ENCODE results near the gene CTNNBIP1. TPM values are rescaled to one million over a fixed set of nuclear protein-coding genes. Genes with fewer than 3 reads are reported as not detected.

CTNNBIP1 gene
- total RNA-seq, 1 donor from 2014 or later, result 29.7 TPM

DNA sequence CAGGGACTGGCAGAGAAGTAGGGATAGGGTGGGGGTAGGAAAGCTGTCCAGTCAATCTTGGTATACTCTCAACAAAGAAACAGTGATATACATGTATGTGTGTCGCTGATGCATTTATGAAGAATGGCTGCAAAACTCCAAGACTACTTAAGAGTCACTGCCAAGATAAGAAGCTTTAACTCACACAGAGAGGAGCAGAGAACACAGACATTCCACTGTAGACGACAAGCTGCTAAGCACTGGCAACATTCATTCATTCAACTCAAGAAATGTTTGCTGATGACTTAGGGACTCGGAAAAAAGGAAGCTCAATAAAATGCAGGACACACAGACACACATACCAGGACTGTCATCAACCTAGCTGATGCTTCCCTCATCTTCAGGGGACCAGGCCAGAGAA, 5.5 kb downstream of the CTNNBIP1 start:
- no peak for DNase-seq (ENCODE audit: low spot score)

DNA sequence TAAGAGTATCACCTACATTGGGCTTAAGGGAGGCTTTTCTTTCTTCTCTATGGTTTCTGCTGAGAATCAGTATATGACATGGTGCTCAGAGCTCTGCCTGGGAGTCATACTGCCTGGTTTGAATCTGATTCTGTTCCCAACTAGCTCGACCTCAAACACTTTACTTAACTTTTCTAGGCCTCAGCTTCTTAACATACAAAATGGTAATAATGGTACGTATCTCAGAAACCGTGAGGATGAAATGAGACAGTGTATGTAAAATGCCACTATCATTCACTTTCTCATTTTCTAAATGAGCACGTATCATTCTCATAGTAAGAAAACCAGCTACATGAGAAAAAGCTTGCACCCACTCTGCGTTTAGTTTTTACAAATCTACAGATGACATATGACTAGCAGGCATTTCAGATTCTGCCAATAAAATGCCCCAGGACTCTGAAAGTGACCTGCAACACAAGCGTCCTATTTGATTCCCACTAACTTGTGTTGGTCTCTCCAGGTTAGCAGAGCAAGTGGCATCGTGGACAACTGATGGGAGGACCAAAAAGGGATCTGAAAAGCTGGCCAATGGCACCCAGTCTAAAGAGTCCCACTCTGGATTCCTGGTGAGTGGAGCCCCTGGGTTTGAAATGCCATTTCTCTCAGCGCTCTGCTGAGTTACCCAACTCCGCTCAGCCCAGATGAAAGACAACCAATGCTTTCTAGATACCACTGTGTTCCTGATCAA, 6.1 kb downstream of the CTNNBIP1 start:
- DNase-seq (ENCODE audit: low spot score), result no peak

DNA sequence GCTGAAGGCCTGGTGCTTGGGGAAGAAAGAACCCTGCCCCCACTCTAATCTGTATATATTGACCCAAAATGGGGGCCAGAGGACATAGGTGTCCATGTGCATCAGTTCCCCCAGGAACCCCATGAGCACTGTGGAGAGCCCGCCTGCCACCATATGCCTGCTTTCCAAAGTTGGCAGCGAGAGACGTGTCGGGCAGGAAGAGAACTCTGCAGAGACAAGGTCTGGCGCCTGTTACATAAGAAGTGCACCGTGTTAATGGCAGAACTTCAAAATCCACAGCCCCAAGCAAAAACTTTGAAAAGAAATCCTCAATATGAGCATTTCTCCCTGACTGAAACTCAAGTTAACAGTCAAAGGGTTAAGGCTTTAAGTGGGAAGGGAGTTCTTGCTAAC, 8.0 kb downstream of the CTNNBIP1 start:
- DNase-seq (ENCODE audit: low spot score), result no peak

DNA sequence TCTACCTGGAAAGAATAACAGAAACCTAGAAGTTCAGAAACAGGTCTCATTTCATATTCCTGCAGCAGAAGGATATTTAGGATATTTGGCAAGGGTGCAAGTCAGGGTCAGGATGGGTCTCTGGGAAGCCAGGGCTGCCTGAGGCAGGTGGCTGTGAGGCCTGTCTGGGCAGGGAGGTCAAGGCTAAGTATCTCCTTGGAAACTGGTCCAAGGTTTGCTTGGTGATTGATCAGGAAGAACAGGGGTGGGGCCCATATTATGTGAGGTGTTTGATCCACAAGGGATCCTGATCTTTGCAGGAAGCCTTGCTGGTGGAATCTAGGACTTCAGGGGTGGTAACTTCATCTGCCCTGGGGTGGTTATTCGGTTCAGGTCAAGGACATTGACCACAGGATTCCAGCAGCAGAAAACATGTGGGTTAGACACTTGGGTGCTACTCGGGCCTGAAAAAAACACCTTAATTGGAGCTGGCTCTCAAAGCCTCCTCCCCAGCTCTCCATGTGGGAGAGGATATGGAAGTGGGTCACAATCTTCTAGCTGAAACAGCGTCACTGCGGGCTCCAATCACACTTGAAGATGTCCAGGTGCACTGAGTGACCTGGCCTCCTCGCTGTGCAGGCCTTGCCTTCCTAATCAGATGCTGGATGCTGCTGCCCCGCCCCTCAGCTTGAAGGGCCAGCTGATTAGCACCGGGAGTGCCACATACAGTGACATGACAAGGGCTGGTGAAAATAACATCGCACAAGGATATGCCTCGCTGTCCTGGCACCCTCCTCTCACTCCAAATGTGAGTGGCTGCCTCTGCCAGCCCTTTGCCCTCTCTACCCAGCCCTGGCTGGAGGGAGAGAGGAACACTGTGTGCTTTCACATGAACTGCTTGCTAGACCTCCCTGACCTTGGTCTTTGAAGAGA, 8.7 kb downstream of the CTNNBIP1 start:
- no peak for DNase-seq (ENCODE audit: low spot score)

DNA sequence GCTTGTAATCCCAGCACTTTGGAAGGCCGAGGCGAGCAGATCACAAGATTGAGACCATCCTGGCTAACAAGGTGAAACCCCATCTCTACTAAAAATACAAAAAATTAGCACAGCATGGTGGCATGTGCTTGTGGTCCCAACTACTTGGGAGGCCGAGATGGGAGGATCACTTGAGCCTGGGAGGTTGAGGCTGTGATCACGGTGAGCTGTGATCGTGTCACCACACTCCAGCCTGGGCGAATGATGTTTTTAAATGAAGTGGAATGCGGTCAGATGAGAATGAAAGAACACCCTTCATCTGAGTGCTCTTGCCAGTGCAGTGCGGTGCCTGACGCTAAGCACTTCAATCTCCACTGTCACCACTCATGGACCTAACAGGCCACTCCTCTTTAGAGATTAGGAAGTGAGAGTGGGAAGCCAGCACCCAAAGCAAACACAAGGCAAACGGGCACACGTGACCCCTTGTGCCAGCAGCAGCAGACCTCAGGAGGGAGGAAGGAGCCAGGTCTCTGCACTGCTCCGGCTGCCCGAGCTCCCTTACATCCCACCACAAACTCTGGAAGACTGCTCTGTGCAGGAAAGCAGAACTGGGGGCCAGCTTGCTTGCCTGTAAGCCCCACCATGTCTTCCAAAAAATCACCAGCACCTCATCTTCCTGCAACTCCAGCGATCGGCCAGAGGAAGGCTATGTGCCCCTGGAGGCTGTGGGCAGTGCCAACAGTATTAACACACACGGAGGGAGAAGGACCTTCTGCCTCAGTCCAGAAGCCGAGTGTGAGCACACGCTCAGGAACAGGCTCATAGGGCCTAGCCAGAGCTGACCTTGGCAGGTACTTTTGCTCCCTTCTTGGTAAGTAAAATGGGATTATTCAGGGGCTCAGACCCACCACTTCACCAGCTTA, 9.7 kb downstream of the CTNNBIP1 start:
- DNase-seq (ENCODE audit: low spot score), result peak; percentile 86

DNA sequence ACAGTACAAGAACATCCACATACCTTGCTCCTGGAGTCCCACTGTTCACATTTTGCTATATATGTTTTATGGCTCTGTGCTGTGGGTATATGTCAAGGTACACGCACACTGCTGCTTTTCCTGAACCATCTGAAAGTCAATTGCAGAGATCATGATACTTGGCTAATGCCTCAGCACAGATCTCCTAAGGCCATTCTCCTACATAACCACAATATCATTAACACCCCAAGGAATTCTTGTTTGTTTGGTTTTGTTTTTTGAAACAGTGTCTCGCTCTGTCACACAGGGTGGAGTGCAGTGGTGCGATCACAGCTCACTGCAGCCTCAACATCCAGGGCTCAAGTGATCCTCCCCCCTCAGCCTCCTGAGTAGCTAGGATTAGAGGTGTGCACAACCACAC, 16.0 kb downstream of the CTNNBIP1 start:
- DNase-seq (ENCODE audit: low spot score), result no peak

DNA sequence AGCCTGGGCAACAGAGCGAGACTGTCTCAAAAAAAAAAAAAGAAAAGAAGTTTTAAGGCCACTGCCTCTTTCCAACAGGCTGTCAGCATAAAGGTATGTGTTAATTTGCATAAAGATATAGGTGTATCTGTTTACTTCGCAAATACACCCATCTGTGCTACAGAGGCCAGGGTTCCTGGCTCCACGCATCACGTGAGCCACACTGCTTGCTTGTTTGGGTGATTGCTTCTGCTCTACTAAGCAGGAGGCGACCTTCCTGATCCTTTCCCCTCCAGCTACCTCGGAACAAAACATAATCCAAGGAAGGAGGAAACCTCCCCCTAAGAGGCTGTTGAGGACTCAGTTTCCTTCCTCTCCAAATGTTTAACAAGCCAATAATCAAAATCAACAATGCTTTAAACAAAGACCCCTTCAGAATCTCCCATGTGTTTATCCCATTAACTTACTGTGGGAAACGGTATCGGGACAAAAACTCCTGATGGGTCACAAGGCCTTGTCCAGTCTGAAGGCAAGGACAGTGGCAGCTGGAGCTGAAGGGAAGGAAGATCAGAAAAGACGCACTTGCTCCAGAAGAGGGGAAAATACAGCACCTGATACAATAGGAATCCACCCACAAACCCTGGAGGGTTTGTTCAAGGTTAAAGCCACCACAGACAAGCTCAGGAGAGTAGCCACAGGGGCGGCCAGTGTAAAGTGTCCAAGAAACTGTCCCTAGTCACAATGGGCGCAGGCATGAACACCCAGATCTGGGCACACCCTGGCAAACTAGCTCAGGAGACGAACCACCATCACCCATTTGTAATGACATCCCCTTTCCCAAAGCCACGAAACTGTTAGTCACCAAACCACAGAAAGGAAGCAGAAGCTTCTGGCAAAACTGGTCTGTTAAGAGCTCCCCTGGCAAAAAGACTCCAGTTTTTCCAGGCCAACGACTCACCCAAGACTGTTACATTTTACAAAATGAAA, 17.2 kb downstream of the CTNNBIP1 start:
- no peak for DNase-seq (ENCODE audit: low spot score)

DNA sequence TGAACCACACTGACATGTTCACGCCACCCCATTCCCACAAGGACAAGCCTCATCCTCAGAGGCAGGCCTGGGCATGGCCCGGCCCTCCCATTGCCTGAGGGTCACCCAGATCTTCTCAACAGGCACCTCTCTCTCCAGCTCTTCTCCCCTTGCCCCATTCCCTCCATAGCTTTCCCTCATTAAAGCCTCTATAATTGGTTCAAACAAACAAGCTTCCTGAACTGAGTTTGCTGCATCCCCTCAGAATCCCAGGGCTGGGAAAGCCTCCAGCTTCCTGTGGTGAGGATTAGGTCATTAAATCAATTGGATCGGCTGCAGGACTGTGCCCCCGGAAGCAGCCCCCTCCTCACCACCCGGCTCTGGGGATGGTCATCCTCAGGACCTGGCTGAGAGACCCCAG, 18.9 kb downstream of the CTNNBIP1 start:
- DNase-seq (ENCODE audit: low spot score), result no peak

DNA sequence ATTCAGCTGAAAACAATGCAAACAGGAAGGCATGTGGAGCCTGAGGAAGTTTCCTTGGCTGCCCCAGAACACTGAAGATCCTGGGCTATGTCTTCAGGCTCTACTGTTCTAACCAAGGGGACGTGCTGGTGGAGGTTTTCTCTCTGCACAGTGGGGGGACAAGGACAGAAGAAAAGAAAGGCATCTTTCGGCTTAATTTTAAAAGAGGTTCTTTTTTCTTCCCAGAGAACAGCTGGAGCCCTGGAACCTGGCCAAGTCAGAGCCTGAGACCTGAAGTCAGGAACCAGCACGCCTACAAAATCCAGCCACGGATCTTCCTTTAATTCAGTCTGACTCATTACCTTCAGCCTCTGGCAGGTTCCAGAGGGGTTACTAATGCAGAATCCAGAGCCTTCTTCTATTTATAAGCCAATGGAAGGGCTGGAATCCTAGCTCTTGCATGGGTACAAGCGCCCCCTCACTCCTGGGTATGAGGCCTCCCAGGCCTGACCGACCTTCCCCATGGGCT, 19.8 kb downstream of the CTNNBIP1 start:
- no peak for DNase-seq (ENCODE audit: low spot score)

DNA sequence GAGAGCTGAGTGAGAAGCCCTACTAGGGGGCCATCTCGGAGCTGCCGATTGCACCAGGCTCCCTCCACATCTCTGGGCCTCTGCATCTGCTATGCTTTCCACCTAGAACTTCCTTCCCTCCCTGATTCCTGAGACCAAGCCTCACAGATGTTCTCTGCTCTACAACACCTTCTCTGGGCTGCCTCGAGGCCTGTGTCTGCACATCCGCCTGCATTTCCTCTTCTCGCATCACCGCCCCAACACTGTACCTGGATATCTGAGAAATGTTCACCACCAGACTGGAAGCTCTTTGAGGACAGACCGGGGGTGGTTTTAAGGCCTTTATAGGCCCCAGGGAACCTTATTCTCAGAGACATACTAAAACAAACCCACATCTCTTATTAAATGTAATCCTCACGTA, 20.7 kb downstream of the CTNNBIP1 start:
- no peak for DNase-seq (ENCODE audit: low spot score)

DNA sequence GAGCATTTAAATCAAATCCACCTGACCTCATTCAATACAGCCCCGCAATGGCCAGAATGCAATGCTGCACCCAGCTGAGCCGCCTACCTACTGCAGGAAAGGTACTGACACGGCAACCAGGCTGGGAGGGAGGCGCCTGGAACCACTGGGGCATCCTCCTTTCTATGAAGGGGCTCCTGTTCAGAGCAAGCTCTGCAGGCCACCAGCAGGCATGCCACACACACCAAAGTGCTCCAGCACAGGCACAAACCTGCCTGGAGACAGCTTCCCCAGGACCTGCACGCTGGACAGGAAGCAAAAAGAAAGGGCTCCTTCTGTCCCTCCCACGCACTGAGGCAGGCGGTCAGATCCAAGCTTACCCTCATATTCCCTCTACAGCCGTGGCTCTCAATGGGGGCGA, 21.2 kb downstream of the CTNNBIP1 start:
- DNase-seq (ENCODE audit: low spot score), result no peak

DNA sequence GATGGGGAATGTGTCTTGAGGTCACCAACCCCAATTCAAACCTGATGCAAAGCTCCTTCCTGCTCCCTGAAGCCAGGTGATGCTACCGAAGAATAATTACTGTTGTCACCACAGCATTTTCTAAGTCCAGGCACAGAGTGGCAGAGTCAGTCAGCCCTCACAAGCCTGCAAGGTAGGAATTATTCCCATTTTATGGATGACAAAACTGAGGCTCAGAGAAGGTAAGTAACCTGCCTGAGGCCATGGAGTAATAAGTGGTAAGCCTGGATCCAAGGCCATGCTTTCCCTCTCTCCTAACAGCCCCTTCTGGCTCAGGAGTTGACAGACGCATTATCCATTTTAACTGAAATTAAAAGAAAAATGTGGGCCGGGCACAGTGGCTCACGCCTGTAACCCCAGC, 23.0 kb downstream of the CTNNBIP1 start:
- DNase-seq (ENCODE audit: low spot score), result no peak

DNA sequence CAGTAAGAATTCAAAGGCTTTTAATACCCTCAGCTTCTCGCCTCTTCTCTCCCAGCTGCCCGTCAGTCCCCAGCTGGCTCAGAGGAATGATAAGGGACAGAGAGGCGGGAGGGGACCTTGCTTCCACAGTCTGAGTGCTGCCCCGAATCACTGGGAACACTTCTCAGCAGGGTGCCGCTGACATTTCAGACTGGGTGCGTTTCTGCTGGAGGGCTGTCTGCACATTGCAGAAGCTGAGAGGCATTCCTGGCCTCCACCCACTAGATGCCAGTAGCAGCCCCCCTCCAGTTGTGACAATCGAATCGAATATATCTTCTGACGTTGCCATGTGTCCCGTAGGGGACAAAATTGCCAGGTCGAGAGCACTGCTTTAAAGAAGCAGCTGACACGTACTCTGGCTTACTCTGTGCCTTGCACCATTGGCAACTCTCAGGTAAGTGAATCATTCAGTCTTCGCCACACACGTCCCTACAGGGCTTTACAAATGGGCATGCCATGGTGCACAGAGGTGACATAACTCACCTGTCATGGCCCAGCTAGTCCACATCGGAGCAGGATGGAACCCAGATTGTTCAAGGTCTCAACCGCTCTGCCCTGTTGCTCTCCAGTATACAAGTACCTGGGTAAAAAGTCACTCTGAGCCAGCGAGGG, 23.9 kb downstream of the CTNNBIP1 start:
- no peak for DNase-seq (ENCODE audit: low spot score)

DNA sequence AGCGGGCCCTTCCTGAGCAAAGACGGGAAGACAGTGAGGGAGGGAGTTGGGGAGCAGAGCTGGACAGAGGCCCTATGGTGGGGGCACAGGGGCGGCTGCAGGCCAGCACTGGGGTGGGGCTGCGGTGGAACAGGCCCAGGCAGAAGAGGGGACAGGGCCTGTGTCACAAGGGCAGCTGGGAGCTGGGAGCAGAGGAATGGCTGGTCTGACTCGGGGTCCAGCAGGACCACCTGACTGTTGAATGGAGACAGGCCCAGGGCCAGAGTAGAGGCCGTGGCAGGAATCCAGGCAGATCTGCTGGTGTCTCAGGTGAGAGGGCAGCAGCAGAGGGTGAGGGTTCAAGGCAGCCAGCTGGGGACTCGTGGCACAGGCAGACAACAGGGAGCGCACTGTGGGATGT, 25.3 kb downstream of the CTNNBIP1 start:
- no peak for DNase-seq (ENCODE audit: low spot score)

DNA sequence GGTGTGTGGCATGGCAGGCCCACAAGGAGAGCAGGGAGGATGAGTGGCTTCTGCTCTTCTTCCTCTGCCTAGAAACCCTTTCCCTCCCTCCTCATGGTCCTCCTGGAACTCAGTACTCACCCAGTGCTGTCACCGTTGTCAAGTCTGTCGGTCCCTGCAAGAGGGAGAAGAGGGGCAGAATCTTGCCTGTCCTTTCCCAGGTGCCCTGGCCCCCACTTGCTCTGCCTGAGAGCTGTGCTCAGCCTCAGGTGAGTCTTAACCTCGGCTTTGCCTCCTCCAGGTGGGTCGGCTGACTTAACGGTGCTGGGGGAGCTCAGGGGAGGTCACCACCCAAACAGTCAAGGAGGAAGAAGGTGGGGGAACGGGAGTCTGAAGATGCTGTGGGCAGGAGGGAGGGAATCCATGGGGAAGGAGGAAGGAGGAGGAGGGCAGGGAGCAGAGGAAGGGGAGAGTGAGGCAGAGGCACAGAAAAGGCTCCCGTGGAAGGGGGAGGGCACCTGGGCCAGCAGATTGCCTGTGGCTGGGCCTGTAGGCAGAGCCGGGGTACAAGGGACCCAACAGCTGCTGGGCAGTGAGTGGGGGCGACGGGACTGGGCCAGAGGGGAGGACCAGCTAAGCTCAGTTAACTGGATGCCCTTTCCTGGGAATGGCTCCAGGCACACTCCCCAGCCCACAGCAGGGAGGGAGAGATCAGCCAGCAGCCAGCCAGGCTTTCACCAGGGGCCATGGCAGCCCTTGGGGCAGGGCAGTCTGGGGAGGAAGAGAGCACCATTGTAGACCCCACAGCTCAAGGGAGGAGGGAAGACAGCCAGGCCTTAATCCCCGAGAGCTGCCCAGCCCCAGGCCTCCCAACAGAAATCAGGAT, 26.3 kb downstream of the CTNNBIP1 start:
- no peak for DNase-seq (ENCODE audit: low spot score)

DNA sequence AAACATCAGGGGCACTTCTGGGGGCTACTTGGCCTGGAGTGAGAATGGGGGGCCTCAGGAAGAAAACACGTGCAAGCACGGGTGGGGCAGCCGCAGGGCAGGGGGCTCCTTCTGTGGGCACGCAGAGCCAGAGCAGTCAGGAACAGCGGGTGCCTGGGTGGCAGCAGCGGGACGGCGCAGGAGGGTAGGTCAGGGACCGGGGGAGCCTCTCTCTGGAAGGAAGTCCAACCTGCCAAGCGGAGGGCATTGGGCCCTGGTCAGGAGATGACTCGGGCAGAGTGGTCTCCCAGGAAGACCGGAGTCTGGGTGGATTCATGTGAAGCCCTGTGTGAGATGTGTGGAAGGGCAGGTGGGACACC, 27.1 kb downstream of the CTNNBIP1 start:
- DNase-seq (ENCODE audit: low spot score), result no peak

DNA sequence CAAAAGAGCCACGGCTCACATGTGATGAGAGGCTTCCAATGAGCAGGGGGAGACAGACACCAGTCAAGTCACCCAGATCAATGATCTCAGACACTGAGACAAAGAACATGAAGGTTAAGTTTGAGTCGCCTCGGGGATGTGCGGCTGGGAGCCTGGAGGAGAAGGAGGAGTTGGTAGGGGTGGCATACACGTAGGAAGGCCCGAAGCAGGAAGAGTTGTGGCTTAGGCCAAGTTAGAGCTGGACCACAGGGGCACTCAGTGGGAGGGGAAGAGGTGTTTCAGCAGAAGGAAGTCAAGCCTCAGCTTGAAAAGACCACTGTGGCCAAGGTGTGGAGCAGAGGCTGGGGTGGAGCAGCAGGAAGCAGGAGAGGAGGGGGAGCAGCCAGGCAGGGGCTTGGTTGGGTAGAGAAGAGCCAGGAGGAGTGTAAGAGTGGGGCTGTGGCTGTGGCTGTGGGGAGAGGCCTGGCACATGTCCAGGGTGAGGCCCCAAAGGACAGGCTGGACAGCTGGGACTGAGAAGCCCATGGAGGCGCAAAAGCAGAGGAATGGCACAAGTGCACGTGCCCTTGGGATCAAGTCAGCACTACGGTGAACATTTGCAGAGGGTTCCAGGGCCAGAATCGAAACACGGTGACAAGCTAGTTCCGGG, 27.6 kb downstream of the CTNNBIP1 start:
- no peak for DNase-seq (ENCODE audit: low spot score)

DNA sequence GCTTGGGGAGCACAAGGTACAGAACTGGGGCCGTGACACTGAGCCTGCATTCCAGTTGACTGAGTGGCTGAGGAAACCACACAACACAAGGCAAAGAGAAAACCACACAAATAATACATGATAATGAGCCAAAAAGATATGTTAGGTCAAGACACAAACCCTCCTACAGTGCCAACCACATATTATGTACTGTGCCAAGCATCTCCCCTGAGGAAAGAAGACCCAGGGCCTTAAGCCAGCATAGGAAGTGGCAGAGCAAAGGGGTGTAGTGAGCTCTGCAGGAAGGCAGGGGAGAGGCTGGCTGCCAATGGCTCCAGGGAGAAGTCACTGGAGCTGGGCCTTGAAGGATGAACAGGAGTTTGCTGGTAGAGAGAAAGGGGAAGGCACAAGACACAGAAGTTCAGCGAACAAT, 28.2 kb downstream of the CTNNBIP1 start:
- DNase-seq (ENCODE audit: low spot score), result no peak

DNA sequence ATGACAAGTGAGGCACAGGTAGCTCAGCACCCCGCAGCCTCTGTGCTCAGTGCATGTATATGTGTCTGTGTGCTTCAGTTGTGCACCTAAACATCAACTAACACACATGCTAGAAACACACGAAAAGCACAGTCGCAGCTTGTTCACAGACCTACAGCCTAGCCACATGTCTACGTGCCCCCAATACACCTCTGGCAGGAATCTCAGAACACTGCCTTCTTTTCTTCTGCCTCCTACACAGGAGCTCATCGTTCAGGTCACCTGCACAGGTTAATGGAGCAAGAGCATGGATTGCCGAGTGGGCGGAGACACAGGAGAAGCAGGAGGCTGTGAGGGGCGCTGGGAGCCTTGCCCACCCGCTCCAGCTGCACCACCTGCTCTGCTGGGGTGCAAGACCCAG, 31.7 kb downstream of the CTNNBIP1 start:
- DNase-seq (ENCODE audit: low spot score), result no peak
